Central memory CD8-positive, alpha-beta T cell (primary cell): ENCODE data around the gene KCNQ1.

Experiments used
- ATAC-seq: fragments of 150-1000 bp; cut with Tn5 transposase; replicated peaks from 2 replicates; pipeline ENCODE4 v1.10.0; 2022; ENCODE audit warnings: mild to moderate bottlenecking, moderate FRiP score, moderate number of reproducible peaks; ENCODE audit not compliant: poor library complexity, severe bottlenecking; ENCODE audit errors: extremely low read depth
- DNase-seq, 2 donors: peaks; one replicate each; pipeline ENCODE4 v3.0.0; 2021; ENCODE audit warnings: low spot score in 2 of 2
- H3K27ac Mint-ChIP-seq: one replicate; pipeline ENCODE4 v1.8.0; 2022; ENCODE audit warnings: low read depth, mild to moderate bottlenecking, moderate library complexity, mixed read lengths
- H3K27me3 Mint-ChIP-seq: one replicate; pipeline ENCODE4 v1.8.0; 2022; ENCODE audit warnings: mixed read lengths
- H3K36me3 Mint-ChIP-seq: one replicate; pipeline ENCODE4 v1.8.0; 2022; ENCODE audit warnings: mild to moderate bottlenecking, moderate library complexity, mixed read lengths; ENCODE audit not compliant: insufficient read depth
- H3K4me1 Mint-ChIP-seq: one replicate; pipeline ENCODE4 v1.8.0; 2022; ENCODE audit warnings: mixed read lengths
- H3K4me3 Mint-ChIP-seq: one replicate; pipeline ENCODE4 v1.8.0; 2022; ENCODE audit warnings: mild to moderate bottlenecking, moderate library complexity, mixed read lengths
- H3K9me3 Mint-ChIP-seq: one replicate; pipeline ENCODE4 v1.8.0; 2022; ENCODE audit warnings: mixed read lengths

KCNQ1 gene

GRCh38 chr11:2751523-2752203, 306.9 kb downstream of the KCNQ1 start:
- H3K4me1 Mint-ChIP-seq = peaks cover 5% of the 10 kb centered on the region
- H3K36me3 Mint-ChIP-seq = no peaks in the 10 kb centered on the region
- H3K9me3 Mint-ChIP-seq = peaks cover 5% of the 10 kb centered on the region
- H3K4me3 Mint-ChIP-seq = no peak overlapping the region
- DNase-seq (no peak), ATAC-seq (no peak)
- no peak overlapping the region for H3K27ac Mint-ChIP-seq
- peaks cover 17% of the 10 kb centered on the region for H3K27me3 Mint-ChIP-seq

- Mint-ChIP-seq H3K4me3 (no peak overlapping the region), H3K27ac (no peak overlapping the region), H3K9me3 (peaks cover 5% of the 10 kb centered on the region), H3K4me1 (peaks cover 5% of the 10 kb centered on the region), H3K36me3 (no peaks in the 10 kb centered on the region), H3K27me3 (peaks cover 17% of the 10 kb centered on the region)
- no peak for ATAC-seq
- DNase-seq = no peak
These were observed 307.5 kb downstream of the KCNQ1 start for GRCh38 chr11:2752204-2752770.

- peaks cover 5% of the 10 kb centered on the region for H3K4me1 Mint-ChIP-seq
- ATAC-seq = no peak
- H3K9me3 Mint-ChIP-seq = peaks cover 5% of the 10 kb centered on the region
- DNase-seq = no peak
- peaks cover 17% of the 10 kb centered on the region for H3K27me3 Mint-ChIP-seq
- no peak overlapping the region for H3K27ac Mint-ChIP-seq
- no peaks in the 10 kb centered on the region for H3K36me3 Mint-ChIP-seq
- H3K4me3 Mint-ChIP-seq = no peak overlapping the region
These were observed 308.1 kb downstream of the KCNQ1 start for GRCh38 chr11:2752923-2753322.

- Mint-ChIP-seq H3K36me3 (no peaks in the 10 kb centered on the region), H3K4me1 (peaks cover 3% of the 10 kb centered on the region), H3K27ac (no peak overlapping the region), H3K9me3 (peaks cover 5% of the 10 kb centered on the region), H3K4me3 (no peak overlapping the region), H3K27me3 (peaks cover 13% of the 10 kb centered on the region)
- no peak for ATAC-seq
- DNase-seq = no peak
These were observed 309.2 kb downstream of the KCNQ1 start for GRCh38 chr11:2754008-2754407.

GRCh38 chr11:2755071-2755470, 310.3 kb downstream of the KCNQ1 start:
- no peaks in the 10 kb centered on the region for H3K4me1 Mint-ChIP-seq
- DNase-seq (no peak), ATAC-seq (no peak)
- peaks cover 5% of the 10 kb centered on the region for H3K9me3 Mint-ChIP-seq
- no peak overlapping the region for H3K4me3 Mint-ChIP-seq
- H3K36me3 Mint-ChIP-seq = no peaks in the 10 kb centered on the region
- H3K27me3 Mint-ChIP-seq = peaks cover 9% of the 10 kb centered on the region
- H3K27ac Mint-ChIP-seq = no peak overlapping the region

- ATAC-seq (no peak), DNase-seq (no peak)
- Mint-ChIP-seq H3K4me3 (no peak overlapping the region), H3K36me3 (no peaks in the 10 kb centered on the region), H3K27ac (no peak overlapping the region), H3K4me1 (no peaks in the 10 kb centered on the region), H3K9me3 (peaks cover 4% of the 10 kb centered on the region), H3K27me3 (no peaks in the 10 kb centered on the region)
These were observed 313.9 kb downstream of the KCNQ1 start for GRCh38 chr11:2758751-2759150.

GRCh38 chr11:2759228-2760195, 314.7 kb downstream of the KCNQ1 start:
- ATAC-seq (no peak), DNase-seq (no peak)
- Mint-ChIP-seq H3K4me3 (no peak overlapping the region), H3K27me3 (no peaks in the 10 kb centered on the region), H3K4me1 (no peaks in the 10 kb centered on the region), H3K27ac (no peak overlapping the region), H3K36me3 (no peaks in the 10 kb centered on the region), H3K9me3 (no peaks in the 10 kb centered on the region)

- Mint-ChIP-seq H3K4me1 (no peaks in the 10 kb centered on the region), H3K36me3 (no peaks in the 10 kb centered on the region), H3K27ac (no peak overlapping the region), H3K9me3 (no peaks in the 10 kb centered on the region), H3K4me3 (no peak overlapping the region), H3K27me3 (no peaks in the 10 kb centered on the region)
- ATAC-seq (no peak), DNase-seq (no peak)
These were observed 315.5 kb downstream of the KCNQ1 start for GRCh38 chr11:2760196-2760871.

- H3K27ac Mint-ChIP-seq = no peak overlapping the region
- no peaks in the 10 kb centered on the region for H3K27me3 Mint-ChIP-seq
- H3K4me1 Mint-ChIP-seq = no peaks in the 10 kb centered on the region
- no peak overlapping the region for H3K4me3 Mint-ChIP-seq
- peak in 1 of 2 donors; percentile 11 for DNase-seq
- H3K9me3 Mint-ChIP-seq = no peaks in the 10 kb centered on the region
- no peak for ATAC-seq
- H3K36me3 Mint-ChIP-seq = no peaks in the 10 kb centered on the region
These were observed 316.6 kb downstream of the KCNQ1 start for GRCh38 chr11:2761131-2762030.

GRCh38 chr11:2762031-2762380, 317.2 kb downstream of the KCNQ1 start:
- H3K27ac Mint-ChIP-seq = no peak overlapping the region
- ATAC-seq = no peak

GRCh38 chr11:2762451-2762850, 317.6 kb downstream of the KCNQ1 start:
- no peak for ATAC-seq
- Mint-ChIP-seq H3K27ac (no peak overlapping the region), H3K36me3 (peaks cover 3% of the 10 kb centered on the region), H3K9me3 (no peaks in the 10 kb centered on the region), H3K4me3 (no peak overlapping the region), H3K4me1 (no peaks in the 10 kb centered on the region), H3K27me3 (peaks cover 8% of the 10 kb centered on the region)
- peak in 1 of 2 donors; percentile 10 for DNase-seq

More at GRCh38 chr11:2762031-2762380, 317.2 kb downstream of the KCNQ1 start:
- no peaks in the 10 kb centered on the region for H3K4me1 Mint-ChIP-seq
- H3K9me3 Mint-ChIP-seq = no peaks in the 10 kb centered on the region
- no peak overlapping the region for H3K4me3 Mint-ChIP-seq
- peaks cover 1% of the 10 kb centered on the region for H3K36me3 Mint-ChIP-seq
- DNase-seq = no peak
- H3K27me3 Mint-ChIP-seq = peaks cover 6% of the 10 kb centered on the region
